DLD1 (cell line): Measurements from ENCODE around the gene CUX1.

Experiments
- in situ Hi-C: cut with HindIII; loops from 2 replicates; pipeline ENCODE4 v1.10.0; 2017; ENCODE audit warnings: low sequenced_read_pairs

CUX1 gene

DNA sequence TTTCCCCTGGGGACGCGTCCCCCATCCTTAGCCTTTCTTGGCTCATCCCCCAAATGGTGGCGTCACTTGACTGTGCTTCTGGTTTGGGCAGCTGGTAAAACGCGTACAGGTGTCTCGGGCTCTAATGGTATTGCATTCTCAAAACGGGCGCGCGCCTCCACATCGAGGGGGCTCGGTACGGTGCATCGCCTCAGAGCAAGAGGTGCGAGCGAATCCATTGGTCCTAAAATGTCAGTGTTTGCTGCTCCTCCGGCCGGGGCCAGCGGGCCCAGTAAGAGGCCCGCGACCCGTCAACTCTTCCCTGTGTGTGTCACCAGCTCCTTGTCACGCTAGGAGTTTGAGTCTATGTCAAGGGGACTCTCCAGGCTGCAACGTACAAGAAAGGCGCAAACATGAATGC is 378.6 kb downstream of the CUX1 start:
- in situ Hi-C loops = no loop called here

DNA sequence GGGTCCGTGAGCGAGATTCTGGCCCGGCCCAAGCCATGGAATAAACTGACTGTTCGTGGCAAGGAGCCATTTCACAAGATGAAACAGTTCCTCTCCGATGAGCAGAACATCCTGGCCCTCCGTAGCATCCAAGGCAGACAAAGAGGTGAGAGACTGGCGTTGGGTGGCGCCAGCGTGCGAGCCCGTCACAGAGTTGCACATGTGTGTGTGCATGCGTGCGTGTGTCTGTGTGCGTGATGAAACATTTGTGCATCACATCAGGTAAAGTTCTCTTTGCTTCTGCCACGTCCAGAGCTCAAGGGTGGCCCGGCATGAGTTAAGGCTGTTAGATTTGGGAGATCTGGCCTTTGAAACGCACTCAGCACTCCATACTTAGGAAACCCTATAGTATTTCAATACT is 379.7 kb downstream of the CUX1 start:
- in situ Hi-C loops = no loop called here

DNA sequence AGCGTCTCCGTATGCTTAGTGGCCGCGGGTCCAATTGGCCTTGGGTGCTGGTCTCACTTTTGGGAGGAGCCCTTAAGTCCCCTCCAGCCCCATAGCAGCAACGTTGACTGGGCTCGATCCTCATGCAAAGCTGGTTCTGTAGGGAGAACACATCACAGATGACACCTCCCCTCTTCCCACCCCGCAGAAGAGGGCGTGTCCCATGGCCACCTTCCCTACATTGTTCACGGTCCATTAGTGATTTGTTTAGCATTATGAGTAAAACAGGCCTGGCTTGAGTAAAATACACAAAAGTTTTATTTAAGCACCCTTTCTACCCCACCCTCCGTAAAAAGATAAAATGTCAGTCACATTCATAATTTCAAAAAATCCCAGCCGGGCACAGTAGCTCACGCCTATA is 380.2 kb downstream of the CUX1 start:
- in situ Hi-C loops = no loop called here

DNA sequence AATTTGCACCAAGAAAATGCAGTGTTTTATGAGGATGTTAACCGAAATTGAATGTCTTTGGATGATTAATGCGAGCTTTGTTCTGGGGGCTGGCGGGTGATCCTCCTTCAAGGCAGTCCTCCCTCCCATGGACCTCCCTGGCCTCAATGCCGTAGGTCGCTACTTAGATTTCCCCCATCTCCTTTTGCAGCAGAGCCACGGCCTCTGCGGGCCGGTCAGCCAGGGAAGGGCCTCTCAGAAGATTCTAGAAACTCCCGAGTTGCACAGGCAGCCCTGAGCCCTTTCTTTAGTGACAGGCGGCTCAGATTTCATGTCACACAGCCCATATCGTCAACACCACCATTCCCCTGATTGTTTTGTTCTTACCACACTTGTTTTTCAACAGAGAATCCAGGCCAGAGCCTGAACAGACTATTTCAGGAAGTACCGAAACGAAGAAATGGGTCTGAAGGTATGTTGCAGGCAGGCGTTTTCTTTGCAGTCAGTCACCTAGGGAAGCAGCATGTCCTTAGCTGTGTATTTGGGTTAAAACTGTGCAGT is 381.1 kb downstream of the CUX1 start:
- in situ Hi-C loops = no loop called here

DNA sequence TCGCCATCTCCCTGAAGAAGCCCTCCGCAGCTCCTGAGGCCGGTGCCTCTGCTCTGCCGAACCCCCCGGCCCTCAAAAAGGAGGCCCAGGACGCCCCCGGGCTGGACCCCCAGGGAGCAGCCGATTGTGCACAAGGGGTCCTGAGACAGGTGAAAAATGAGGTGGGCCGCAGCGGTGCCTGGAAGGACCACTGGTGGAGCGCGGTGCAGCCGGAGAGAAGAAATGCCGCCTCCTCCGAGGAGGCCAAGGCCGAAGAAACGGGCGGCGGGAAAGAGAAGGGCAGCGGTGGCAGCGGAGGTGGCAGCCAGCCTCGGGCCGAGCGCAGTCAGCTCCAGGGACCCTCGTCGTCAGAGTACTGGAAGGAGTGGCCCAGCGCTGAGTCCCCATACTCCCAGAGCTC is 384.1 kb downstream of the CUX1 start:
- in situ Hi-C loops = no loop called here

DNA sequence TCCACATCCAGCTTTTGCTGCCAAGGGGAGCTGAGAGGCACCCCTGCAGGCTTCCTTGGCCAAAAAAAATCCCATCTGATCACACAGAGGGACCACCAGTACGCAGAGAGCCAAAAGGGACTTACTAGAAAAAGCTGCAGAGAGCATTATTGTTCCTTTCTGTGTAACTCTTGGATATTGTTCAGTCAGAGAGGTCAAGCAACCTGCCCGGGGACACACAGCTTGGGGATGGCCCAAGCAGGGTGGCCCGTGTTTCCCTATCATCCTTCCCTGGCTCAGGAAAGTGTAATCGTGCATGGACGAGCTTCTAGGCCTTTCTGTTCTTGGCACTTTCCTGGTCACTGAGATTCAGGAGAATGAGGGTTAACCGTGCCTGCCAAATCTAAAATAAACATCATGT is 385.1 kb downstream of the CUX1 start:
- in situ Hi-C loops = no loop called here

DNA sequence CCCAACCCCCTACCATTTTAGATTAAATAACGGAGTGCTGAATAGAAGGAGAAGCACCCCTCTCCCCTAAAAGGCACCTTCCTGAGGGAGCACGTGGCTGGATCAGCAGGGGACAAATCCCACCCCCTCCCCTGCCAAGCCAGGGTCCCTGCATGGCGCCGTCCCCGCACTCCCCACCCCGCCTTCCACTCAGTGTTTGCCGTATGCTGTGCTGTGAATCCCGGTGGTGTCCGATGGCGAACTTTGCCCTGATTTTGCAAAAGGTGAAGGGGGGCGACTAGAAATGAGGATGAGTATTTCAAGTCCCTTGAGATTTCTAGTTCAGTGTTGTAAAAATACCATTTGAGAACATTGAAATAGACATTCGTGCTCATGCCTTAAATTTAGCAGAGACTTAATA is 385.8 kb downstream of the CUX1 start:
- in situ Hi-C loops = no loop called here

DNA sequence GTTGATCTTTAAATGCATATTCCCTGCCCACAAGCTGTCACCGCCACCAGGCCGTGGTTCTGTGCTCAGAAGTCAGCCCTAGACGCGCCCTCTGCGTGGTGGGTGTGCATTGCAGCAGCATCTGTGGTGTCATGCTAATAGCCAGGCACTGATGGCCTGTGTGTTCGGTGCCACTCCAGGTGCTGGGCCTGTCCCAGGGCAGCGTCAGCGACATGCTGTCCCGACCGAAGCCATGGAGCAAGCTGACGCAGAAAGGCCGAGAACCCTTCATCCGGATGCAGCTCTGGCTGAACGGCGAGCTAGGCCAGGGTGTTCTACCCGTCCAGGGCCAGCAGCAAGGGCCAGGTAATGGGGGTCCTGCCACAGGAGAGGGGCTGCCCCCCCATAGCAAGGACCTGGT is 386.8 kb downstream of the CUX1 start:
- in situ Hi-C loops = no loop called here

DNA sequence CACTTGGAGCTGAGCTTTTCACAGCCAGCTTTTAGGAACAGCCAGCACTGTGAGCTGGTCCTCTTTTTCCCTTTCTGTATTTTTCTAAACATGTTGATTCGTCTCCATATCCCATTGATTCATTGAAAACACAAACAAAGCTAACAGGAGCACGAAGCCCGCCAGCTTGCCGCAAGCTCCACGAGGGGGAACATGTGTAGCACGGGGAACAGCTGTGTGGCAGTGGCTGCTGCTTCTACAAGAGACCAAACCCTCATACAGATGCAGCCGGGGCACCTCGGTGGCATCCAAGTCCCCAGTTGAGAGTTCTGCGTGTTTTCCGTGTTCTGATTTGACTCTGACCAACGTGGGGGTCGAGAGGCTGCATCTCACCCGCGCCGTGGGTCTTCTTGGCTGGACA is 388.5 kb downstream of the CUX1 start:
- in situ Hi-C loops = no loop called here

DNA sequence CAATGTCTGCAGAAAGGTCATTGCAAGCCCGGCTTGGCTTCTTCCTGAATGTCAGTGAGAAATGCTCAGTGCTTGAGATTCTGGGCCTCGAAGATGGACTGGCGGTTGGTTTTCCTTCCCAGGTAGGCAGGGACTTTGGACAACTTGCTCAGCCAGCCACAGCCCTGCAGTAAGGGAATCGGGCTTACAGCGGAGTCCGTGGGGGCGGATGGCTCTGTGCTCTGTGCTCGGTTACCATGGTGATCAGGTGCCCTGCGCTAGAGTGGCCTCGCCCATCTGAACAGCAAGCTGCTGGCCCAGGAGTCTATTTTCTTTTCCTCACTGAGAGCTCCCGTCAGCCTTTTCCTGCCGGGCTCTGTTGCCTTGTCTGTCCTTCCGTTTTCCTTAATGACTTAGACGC is 391.4 kb downstream of the CUX1 start:
- in situ Hi-C loops = no loop called here

DNA sequence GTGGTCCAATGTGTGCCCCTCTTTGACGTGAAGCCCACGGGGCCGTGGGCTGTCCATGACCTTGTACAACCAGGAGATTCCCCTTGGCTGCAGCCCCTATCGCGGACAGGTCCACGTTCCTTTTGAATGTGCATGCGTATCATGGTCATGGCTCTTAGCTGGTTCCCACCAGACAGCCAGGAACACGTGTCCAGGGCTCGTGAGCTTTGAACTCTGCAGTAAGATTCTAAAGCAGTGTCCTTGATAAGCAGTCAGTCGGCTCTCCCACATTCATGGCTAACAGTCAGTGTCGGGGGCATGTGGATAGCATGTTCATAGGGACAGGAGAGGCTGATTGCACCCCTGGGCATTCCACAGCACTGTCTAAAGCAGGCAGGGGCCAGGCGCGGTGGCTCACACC is 393.4 kb downstream of the CUX1 start:
- in situ Hi-C loops = no loop called here

DNA sequence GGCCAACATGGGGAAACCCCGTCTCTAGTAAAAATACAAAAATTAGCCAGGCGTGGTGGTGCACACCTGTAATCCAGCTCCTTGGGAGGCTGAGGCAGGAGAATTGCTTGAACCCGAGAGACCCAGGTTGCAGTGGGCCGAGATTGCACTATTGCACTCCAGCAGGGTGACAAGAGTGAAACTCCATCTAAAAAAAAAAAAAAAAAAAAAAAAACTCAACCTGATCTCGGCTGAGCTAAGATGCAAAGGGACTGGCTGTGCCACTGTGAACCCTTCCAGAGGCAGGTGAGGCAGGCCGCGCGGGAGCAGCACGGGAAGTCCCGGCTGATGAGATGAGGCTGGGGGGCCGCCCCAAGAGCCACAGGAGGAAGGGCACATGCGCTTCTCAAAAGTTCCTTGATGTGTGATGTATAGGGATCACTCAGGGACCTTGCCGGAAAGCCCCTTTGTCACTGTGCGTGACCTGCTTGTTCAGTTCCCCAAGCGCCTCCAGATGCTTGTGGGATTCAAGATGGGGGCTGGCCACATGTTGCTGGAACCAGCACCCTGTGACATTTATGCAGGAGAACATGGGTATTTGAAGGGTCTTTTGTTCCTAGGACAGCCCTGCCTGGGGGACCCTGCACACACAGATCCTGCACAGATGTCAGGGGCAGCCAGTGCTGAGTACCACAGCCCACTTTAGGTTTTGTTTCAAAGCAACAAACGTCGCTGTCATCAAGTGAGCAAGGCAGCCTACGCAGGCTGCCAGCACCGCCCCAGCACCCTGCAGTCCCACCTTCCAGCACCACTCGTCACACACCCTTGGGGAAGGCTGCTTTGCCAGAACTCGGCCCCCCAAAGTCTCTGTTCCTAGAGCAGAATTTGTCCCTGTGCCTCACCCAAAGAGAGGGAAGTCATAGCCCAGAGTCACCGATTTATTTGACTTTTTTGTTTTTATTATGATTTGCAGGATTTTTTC is 394.4 kb downstream of the CUX1 start:
- in situ Hi-C loops = no loop called here

DNA sequence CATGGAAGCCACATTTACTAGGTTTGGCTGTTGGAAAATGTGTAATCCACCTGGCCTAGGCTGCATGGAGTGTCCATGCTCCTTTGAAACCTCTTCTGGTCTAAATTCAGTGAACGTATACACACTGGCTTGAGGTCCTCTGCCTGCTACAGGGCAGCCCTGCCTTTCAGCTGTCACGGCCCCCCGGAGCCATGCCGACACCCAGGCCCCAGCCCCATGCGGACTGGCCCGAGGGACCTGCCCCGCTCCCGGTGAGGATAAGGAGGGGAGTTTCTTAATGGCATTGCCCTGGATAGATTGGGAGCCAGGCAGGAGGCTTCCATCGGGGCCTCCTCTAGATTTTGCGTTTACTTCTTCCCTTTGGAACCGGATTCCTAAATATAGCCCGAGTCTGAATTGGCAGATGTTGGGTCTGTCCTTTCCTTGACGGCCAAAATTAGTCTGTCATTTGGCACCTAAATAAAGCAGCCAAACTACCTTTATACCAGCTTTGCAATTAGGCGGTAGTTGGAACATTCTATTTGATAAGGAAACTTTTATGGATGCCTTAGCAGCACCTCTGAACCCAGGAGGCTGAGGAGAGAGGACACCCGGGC is 397.1 kb downstream of the CUX1 start:
- in situ Hi-C loops = no loop called here

DNA sequence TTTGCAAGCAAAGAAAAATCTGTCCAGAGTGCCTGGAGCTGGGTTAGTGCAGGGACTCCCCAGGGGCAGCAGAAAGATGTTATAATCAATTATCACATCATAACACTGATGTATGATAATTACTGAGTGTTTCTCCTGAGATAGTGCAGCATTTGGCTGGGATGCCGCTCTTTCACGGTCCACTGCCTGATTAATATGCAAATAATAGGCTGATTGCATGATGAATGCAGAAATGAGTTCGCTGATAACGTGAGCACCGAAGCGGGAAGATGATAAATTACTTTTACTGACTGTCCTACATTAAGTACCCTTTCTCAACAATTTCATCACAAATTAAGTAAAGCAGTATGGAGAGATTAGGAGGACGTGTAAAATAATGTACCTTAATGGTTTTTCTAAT is 397.8 kb downstream of the CUX1 start:
- in situ Hi-C loops = no loop called here

DNA sequence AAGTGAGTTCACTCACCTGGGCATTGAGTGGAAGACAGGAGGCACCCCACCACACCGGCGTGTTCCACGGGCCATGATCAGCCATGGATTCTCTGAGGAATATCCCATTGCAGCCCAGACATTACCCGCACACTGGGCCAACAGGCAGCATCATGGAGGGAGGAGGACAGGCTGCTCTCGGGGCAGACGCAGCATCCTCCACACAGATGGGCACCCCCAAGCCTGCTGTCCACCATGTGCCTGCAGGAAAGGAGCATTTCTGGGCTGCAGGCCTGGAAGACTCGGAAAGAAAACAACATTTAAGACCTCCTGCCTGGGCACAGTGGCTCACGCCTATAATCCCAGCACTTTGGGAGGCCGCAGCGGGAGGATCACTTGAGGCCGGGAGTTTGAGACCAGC is 398.3 kb downstream of the CUX1 start:
- in situ Hi-C loops = no loop called here

DNA sequence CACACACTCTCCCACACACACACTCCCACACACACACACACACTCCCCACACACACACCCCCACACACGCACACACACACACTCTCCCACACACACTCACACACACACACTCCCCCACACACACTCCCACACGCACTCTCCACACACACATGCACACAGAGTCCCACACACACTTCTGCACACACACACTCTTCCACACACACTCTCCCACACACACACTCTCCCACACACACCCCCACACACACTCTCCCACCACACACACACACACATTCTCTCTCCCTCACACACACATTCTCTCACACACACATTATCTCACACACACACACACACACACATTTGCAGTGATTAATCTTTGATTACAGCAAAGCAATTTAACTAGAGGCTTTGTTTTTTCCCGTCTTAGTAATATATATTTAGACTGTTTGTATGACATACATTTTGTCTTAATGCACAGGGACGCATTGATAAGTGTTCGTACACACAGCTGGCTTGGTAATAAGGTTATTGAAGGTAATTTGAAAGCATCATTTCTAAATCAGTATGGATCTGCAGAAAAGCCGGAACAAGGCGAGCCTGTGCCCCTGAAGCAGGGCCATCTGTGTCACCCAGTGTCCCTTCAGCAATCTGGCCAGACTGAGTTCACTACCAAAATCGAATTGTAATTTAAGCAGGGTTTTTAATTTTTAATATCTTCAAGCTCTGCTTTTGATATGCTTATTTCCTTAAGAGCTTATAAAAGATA is 399.3 kb downstream of the CUX1 start:
- in situ Hi-C loops = no loop called here

DNA sequence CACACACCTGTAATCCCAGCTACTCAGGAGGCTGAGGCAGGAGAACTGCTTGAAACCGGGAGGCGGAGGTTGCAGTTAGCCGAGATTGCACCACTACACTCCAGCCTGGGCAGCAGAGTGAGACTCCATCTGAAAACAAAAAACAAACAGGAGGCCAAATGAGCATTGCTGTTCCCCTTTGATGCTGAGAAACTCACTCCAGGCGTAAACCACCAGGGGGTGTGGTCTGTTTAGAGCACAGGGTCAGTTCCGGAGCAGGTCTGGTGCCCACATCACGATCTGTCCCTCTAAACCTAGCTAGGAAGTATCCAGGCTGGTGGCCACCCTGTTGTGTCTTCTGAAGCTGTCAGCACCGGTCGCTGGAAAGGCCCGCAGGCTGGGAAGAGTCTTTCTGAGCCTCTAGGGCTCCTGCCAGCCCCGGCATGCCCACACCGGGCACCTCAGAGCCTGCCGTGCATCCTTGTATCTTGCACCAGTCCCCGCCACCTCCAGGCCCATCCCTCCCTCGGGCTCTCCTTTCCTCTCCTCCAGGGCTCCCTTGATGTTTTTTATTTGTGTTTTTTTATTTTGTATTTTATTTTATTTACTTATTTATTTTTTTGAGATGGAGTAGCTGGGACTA is 402.9 kb downstream of the CUX1 start:
- in situ Hi-C loops = no loop called here

DNA sequence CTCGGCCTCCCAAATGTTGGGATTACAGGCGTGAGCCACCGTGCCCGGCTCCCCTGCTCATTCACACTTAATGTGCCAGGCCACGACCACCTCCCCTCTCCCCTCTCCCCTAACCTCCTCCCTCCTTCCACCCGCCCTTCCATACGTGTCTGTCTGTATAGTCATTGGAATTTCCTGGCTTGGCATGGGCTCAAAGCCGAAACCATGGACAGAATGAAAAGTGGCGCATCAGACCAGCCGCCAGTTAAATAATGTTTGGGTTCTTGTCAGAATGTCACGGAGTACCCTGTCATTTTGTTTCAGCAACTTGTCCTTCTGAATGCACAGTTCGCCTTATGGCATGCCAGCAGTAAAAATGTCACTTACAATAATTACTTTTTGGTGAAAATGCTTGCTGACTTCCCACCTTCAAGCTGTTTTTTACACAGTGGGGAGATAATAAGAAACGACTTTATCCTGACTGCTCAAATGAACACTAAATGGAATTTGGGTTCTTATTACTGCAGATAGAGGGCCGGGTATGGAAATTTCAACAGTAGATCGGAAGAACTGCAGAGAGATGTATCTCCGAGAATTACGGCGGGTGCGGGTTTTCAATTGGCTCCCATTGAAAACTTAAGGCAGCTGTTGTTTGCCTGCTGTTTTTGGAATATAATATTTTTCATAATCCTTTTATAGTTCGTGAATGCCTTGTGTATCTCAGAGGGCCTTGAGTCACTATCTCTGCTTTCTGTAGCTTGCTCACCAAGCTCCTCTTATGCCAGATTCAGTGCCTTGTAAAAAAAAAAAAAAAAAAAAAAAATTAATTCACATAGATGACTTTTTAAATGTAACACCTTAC is 403.8 kb downstream of the CUX1 start:
- in situ Hi-C loops = no loop called here

DNA sequence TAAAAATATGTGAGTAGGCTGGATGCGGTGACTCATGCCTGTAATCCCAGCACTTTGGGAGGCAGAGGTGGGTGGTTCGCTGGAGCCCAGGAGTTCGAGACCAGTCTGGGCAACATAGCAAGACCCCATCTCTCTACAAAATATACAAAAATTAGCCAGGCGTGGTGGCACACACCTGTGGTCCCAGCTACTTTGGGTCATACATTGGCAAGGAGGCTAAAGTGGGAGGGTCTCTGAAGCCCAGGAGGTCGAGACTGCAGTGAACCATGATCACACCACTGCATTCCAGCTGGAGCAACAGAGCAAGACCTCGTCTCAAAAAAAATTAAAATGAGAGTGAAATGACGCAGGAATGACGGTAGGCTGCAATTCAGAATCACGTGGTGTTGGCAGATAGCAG is 404.5 kb downstream of the CUX1 start:
- in situ Hi-C loops = no loop called here

DNA sequence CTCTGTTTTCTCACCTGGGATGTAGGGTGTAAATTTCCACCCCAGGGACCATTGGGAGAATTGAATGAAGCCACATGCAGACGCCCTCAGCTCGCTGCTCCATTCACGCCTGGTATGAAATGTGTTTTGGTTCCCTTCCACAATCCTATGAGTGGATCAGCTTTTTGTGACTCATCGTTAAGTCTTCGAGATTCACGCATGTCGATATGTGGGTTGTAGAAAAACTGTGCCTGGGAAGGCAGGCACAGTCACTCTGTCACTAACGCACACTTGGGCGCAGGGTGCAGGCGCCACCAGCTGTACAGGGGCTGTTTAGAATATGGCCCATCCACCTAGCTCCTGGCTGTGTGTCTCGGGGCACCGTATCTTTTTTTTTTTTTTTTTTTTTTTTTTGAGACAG is 405.0 kb downstream of the CUX1 start:
- in situ Hi-C loops = no loop called here
